Cerebellar cortex (tissue), 1 donor: ENCODE measurements around the gene MUS81.

ENCODE experiments used
- DNase-seq: peaks from one replicate; pipeline ENCODE4 v3.0.0-alpha.2; 2015; ENCODE audit warnings: low spot score

Gene MUS81

GRCh38 chr11:65861165-65861505 is 902 bp downstream of the MUS81 start:
- DNase-seq = no peak

GRCh38 chr11:65861533-65862183 is 1.4 kb downstream of the MUS81 start:
- DNase-seq = no peak

GRCh38 chr11:65862191-65862735 is 2.0 kb downstream of the MUS81 start:
- DNase-seq = no peak

DNA sequence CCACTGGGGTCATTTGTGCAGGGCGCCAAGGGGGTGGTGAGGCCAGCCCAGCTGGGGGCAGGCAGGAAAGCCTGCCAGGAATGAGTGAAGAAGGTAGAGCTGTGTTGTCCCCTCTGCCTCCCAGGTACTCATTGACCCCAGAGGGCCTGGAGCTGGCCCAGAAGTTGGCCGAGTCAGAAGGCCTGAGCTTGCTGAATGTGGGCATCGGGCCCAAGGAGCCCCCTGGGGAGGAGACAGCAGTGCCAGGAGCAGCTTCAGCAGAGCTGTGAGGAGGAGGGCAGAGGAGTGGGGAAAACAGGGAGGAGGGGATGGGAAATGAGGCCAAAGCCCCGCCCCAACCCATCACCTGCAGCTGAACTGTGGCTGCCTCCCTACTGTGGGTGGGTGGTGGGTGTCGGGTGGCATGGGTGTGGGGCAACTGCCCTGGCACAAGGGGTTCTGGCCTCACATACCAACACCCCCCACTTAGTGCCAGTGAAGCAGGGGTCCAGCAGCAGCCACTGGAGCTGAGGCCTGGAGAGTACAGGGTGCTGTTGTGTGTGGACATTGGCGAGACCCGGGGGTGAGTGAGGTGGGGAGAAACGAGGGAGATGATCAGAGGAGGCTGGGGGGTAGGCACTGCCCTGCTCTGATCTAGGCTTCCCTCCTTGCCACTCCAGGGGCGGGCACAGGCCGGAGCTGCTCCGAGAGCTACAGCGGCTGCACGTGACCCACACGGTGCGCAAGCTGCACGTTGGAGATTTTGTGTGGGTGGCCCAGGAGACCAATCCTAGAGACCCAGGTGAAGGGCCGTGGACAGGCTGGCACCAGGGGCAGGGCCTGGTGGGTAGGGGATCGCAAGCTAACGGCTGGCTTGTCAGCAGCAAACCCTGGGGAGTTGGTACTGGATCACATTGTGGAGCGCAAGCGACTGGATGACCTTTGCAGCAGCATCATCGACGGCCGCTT is 3.0 kb downstream of the MUS81 start:
- DNase-seq = no peak

DNA sequence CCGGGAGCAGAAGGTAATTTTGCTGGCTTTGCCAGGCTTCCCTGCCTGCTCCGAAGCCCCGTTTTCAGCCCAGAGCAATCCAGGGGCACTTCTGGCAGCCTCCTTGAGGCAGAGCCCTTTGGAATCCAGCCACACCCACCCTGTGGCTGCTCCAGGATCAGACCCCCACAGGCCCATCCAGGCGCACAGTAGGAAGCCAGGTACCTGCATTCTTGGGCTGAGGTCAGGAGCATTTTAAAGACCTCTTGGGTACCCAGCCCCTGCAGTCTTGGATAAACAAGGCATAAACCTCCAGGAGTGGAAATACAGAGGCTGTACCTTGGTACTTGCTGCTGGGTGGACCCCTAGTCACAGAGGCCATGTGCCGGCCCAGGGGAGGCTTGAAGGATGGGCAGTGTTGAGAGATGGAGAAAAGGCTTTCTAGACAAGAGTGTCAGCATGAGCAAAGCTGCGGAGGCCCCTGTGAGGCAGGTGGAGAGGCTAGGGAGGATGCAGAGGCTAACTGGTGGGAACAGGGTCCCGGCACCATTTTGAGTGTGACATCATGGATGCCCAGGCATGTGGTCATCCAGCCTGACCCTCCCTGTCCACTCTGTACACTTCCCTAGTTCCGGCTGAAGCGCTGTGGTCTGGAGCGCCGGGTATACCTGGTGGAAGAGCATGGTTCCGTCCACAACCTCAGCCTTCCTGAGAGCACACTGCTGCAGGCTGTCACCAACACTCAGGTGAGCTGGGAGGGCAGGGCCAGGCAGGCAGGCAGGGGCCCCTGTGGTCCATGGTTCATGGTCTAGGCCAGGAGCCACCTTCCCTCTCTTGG is 3.9 kb downstream of the MUS81 start:
- DNase-seq = no peak

- DNase-seq = no peak
These were observed 4.7 kb downstream of the MUS81 start for GRCh38 chr11:65864706-65865471.

- no peak for DNase-seq
These were observed 5.4 kb downstream of the MUS81 start for GRCh38 chr11:65865550-65866172.

DNA sequence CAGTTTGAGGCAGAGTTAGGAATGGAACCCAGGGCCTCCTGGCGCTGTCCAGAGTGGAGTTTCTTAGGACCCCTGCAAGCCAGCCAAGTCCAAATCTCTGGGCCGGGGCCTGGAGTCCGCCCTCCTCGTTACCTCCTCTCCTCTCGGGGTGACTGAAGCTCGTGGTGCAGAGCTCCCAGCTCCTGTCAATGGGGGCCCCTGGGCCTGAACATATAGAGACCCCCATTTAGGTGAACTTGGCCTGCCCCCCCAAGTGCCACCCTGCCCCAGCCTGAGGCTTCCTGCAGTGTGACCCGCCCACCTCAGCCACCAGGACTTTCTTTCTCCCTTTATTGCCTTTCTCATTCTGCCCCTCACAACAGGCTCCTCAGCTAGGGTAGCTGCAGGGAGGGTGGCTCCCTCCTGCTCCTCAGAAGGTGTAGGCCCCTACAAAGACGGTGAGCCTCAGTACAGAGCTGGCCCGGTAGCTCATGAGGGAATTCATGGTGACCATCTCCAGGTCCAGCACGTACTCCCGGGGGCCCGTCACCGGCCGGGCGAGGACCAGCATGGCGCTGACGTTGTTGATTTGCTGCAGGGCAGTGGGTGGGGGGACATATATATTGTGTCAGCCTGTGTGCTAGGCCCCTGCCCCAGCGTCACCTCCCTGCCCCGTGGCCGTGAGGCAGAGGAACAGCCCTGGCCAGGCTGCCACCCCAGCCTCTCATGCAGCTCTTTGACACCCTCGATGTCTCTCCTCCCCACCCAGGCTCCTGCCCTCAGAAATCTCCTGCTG is 6.5 kb downstream of the MUS81 start:
- DNase-seq = no peak

DNA sequence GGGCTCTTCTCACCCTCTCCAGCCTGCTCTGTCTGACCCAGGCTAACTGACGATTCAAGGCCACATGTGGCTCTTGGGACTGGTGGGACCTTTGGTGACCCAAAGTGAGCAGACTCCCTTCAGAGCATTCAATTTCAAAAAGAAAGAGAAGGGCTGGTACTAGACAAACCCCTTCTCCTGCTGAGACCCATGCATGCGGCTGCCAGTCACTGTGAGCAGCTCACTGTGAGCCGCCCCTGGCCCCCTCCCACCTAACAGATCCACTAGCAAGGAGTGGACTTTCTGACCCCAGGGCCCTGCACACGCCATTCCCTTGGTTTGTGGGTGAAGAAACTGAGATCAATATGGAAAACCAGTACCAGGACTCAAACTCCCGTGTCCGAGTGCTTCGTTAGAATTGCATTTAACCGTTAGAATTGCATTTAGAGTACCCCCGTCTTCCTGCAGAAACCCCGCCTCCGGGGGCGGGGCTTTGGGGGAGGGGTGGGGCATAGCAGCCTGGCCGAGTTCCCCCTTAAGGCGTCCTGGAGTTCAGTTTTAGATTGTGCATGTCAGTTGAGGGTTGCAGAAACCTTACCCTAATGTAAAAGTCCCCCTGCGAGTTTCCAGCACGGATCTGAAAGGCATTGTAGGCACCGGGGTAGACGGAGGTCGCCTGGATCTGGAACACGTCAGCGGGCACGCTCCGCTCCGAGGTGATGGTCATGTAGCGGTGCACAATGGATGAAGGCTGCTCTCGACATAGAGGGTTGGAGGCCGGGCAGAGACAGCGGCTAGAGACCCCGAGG is 7.2 kb downstream of the MUS81 start:
- DNase-seq = peak; percentile 55

GRCh38 chr11:65868076-65868667 is 7.9 kb downstream of the MUS81 start:
- peak; percentile 80 for DNase-seq

- DNase-seq = no peak
These were observed 8.7 kb downstream of the MUS81 start for GRCh38 chr11:65868907-65869306.

GRCh38 chr11:65869643-65870306 is 9.5 kb downstream of the MUS81 start:
- no peak for DNase-seq

DNA sequence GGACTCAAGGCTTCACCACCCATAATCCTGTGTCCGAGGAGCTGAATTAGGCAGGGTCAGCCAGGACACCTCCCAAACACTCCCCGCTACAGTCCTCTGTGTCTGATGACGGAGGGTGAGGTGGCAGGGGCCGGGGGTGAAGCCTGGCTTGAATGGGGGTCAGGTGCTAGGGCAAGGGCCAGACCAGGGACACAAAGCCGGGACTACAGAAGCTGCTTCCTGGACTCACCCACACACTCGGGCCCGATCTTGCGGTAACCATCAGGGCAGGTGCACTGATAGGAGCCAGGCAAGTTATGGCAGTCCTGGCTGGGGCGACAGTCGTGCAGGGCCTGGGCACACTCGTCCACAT is 10.1 kb downstream of the MUS81 start:
- no peak for DNase-seq

DNA sequence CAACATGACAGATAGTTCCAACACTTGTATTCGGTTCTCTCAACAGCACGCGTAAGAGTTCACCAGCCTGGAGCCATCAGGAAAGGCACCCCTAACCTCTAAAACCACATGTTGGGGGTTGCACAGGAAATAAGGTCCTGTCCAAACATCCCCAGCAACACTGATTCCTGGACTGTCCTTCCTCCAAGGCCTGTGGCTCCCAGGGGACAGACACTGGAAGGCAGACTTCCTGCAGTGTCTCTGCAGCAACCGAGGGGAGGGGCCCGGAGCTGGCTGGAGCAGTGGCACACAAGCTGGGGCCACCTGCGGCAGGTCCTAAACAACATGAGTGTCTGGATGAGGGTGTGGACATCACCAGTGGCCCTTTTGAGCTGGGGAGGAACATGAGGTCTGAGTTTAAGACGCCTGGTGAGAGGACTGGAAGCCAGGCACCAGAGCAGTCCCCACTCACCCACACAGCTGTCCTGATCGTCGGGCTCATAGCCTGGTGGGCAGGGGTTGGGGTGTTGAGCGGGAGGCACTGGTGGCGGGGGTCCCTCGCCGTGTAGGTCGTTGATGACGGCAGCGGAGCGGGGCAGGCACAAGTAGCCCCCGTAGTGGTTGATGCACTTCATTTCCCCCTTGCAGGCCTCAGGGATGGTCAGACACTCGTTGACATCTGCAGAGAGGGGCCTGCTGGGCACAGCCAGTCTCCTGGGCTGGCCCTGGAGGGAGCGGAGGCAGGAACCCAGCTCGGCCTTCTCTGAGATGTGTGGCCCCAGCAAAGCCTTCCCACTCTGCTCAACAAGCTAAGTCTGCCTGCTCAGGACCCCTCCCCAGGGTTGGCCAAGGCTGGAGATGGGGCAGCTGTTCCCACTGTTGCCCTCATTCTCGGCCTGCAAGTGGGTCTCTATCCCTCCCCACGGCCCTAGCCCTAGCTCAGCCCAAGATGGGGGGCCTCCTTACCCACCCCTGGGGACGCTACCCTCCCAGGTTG is 10.8 kb downstream of the MUS81 start:
- no peak for DNase-seq

- no peak for DNase-seq
These were observed 11.7 kb downstream of the MUS81 start for GRCh38 chr11:65871811-65872548.

DNA sequence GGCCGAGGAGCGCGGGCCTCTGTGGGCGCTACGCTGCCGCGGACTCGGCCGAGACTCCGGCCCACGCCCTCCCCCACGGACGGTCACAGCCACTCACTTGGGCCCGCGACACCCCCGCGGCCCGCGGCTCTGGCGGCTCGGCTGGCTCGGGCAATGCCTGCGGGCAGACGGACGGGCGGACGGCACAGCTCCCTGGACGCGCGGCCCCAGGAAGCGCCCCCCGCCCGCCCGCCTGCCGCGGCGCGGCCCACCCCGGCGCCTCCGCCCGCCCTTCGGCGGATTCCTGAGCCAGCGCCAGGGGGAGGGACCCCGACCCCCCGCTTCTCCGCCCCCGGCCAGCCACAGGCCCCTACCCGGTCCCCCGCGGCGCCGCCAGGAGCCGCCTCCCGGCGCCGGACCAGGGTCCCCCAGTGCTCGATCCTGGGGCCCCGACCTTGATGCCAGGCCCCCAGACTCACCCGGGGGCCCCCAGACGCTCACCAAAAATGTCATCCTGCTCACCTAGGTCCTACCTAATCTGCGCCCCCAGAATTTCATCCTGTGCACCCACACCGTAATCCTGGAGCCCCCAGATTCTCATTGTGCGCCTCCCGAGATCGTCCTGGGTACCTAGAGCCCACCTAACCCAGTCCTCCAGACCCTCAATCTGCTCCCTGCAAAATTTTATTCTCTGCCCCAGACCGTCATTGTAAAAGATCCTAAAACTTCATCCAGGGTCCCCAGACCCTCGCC is 12.5 kb downstream of the MUS81 start, which contains the start of gene EFEMP2:
EFEMP2 (minus strand) TSS at position 215 of the 732 bp plus-strand sequence. CDS start 446 bp downstream, outside the sequence.
- DNase-seq = no peak
